ENCODE data around the gene U2AF2. TPM values are rescaled to one million over a fixed set of nuclear protein-coding genes. Genes with fewer than 3 reads are reported as not detected.

U2AF2 gene
- total RNA-seq, 2 donors from 2014 or later: 39.0 to 61.0 TPM

- no peak overlapping the region for H3K27ac ChIP-seq
- no peaks in the 10 kb centered on the region for H3K27me3 ChIP-seq
- TF ChIP-seq CTCF (IDR thresholded peaks at IDR 0.05): no peak
- peaks cover 88% of the 10 kb centered on the region for H3K36me3 ChIP-seq
- H3K4me3 ChIP-seq: no peak overlapping the region
- H3K4me1 ChIP-seq: no peaks in the 10 kb centered on the region
- no peaks in the 10 kb centered on the region for H3K9me3 ChIP-seq
- DNase-seq (ENCODE audit: low spot score): no peak
Observed at GRCh38 chr19:55690769-55691545, 36.1 kb downstream of the U2AF2 start.

GRCh38 chr19:55691561-55692481 lies 37.0 kb downstream of the U2AF2 start:
- no peak overlapping the region for H3K4me3 ChIP-seq
- H3K36me3 ChIP-seq: peaks cover 91% of the 10 kb centered on the region
- no peak for TF ChIP-seq CTCF (IDR thresholded peaks at IDR 0.05)
- no peak for DNase-seq (ENCODE audit: low spot score)
- no peak overlapping the region for H3K27ac ChIP-seq
- no peaks in the 10 kb centered on the region for H3K27me3 ChIP-seq
- H3K4me1 ChIP-seq: no peaks in the 10 kb centered on the region
- no peaks in the 10 kb centered on the region for H3K9me3 ChIP-seq

- H3K4me1 ChIP-seq: no peaks in the 10 kb centered on the region
- H3K27ac ChIP-seq: no peak overlapping the region
- no peaks in the 10 kb centered on the region for H3K27me3 ChIP-seq
- no peaks in the 10 kb centered on the region for H3K9me3 ChIP-seq
- TF ChIP-seq CTCF (IDR thresholded peaks at IDR 0.05): no peak
- DNase-seq (ENCODE audit: low spot score): no peak
- H3K4me3 ChIP-seq: no peak overlapping the region
- H3K36me3 ChIP-seq: peaks cover 87% of the 10 kb centered on the region
Observed at GRCh38 chr19:55692681-55693081, 37.8 kb downstream of the U2AF2 start.

- H3K36me3 ChIP-seq: peaks cover 82% of the 10 kb centered on the region
- no peak for TF ChIP-seq CTCF (IDR thresholded peaks at IDR 0.05)
- no peak overlapping the region for H3K27ac ChIP-seq
- no peaks in the 10 kb centered on the region for H3K27me3 ChIP-seq
- no peaks in the 10 kb centered on the region for H3K4me1 ChIP-seq
- no peaks in the 10 kb centered on the region for H3K9me3 ChIP-seq
- no peak for DNase-seq (ENCODE audit: low spot score)
- no peak overlapping the region for H3K4me3 ChIP-seq
Observed at GRCh38 chr19:55693336-55693974, 38.6 kb downstream of the U2AF2 start.

GRCh38 chr19:55694241-55694655 lies 39.4 kb downstream of the U2AF2 start:
- no peak for DNase-seq (ENCODE audit: low spot score)
- Histone ChIP-seq H3K36me3 (peaks cover 78% of the 10 kb centered on the region), H3K27me3 (no peaks in the 10 kb centered on the region), H3K4me1 (no peaks in the 10 kb centered on the region), H3K27ac (no peak overlapping the region), H3K4me3 (no peak overlapping the region), H3K9me3 (no peaks in the 10 kb centered on the region)
- no peak for TF ChIP-seq CTCF (IDR thresholded peaks at IDR 0.05)

Data from right atrium auricular region (tissue), 2 donors.